Motor neuron (in vitro differentiated cells): ENCODE results near the gene NKD2. TPM values are rescaled to one million over a fixed set of nuclear protein-coding genes. Genes with fewer than 3 reads are reported as not detected.
"Not testable (repeated sequence)": the region's sequence is repeated elsewhere in the genome, so short reads cannot be mapped to it uniquely, and the experiment has no call there.

ENCODE experiments used
- ATAC-seq, 8 experiments: fragments of 200-7000 bp; cut with Tn5 transposase; replicated peaks in 6 of 8; 2 replicates each; pipeline ENCODE4 v1.8.0; 2021; ENCODE audit warnings: mild to moderate bottlenecking in 8 of 8, moderate library complexity in 8 of 8
- H3K27ac ChIP-seq, 2 donors: fragments of 250-450 bp; sonication (Bioruptor Pico); 2 replicates each; pipeline ENCODE4 v1.9.0; 2021; ENCODE audit warnings: antibody characterized with exemption in 2 of 2, mild to moderate bottlenecking in 2 of 2, moderate library complexity in 1 of 2
- H3K4me1 ChIP-seq, 2 donors: fragments of 250-450 bp; sonication (Bioruptor Pico); replicated peaks in 1 of 2; 2 replicates each; pipeline ENCODE4 v1.6.1; 2021; ENCODE audit warnings: antibody characterized with exemption in 2 of 2, mild to moderate bottlenecking in 2 of 2, moderate library complexity in 1 of 2
- H3K4me3 ChIP-seq, 5 donors: fragments of 250-450 bp; sonication (Bioruptor Pico); 2 replicates each; pipeline ENCODE4 v1.9.0; 2021; ENCODE audit warnings: antibody characterized with exemption in 5 of 5, mild to moderate bottlenecking in 5 of 5, moderate library complexity in 4 of 5
- WGBS, 10 experiments: fragments of 450-650 bp; shearing (Covaris generic); methylation state at CpG; one replicate each; pipeline ENCODE4 v1.0.0; 2022; 5-methylcytosine and 5-hydroxymethylcytosine counted together
- in situ Hi-C, 9 experiments: fragments of 400-800 bp; cut with MboI; loops; one replicate each; pipeline ENCODE4 v1.15.0; 2021; ENCODE audit warnings: low sequenced_read_pairs in 9 of 9, low pct_unique_long_range_greater_than_20kb in 2 of 9; ENCODE audit not compliant: unreplicated experiment in 9 of 9
- total RNA-seq, 8 experiments: library from RNA; unstranded; fragments of 300-600 nt; gene quantifications; 2 replicates each; pipeline versions ENCODE4 v1.2.3 to v1.2.4, GENCODE V29; 2022

Gene NKD2
- total RNA-seq, 8 experiments from 2014 or later, result 0.41 to 19.2 (median 6.8) TPM; not detected in 1

DNA sequence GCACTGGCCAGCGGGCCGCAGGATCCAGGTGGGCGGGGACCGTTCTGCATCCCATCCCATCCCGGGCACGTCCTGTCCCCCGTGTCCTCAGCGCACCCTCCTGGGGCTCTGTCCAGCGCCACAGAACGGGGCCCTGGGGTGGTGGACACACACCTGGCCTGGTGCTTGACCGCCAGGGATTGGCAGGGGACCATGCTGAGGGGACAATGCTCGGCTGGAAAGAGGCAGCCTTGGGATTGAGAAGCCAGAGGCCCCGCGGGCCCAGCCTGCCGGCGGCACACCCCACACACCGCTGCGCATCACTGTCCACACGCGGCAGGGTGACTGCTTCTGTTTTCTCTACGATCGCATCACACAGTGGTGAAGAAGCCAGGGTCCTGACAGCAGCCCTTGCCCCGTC lies 70.2 kb downstream of the NKD2 start:
- no peak overlapping the region for H3K4me3 ChIP-seq
- 100% methylated on average over 7 of the region's 23 CpGs; no CpG with 5 or more reads in 9 of the 10 experiments for WGBS, 10 experiments
- in situ Hi-C loops, result no loop called here
- H3K27ac ChIP-seq, result no peak overlapping the region
- no peak for ATAC-seq
- no peaks in the 10 kb centered on the region for H3K4me1 ChIP-seq

DNA sequence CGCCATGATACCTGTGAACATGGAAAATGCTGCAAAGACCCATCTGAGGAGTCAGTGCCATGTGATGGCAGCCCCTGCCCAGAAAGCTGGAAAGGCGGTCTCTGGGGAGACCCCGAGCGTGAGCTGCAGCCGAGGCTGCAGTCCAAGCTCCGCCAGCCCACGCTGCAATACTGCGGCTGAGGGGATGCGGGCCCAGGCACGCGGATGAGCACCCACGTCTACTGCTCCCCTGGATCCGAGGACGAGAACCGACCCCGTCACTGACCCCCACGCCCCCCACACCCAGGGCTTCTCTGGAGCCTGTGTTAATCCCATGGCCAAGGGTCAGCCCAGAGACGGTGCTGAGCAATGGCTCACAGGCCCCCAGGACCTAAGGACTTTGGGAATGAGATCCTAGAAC lies 70.9 kb downstream of the NKD2 start:
- Histone ChIP-seq H3K4me1 (no peaks in the 10 kb centered on the region), H3K27ac (no peak overlapping the region), H3K4me3 (no peak overlapping the region)
- WGBS, 10 experiments, result 90% methylated on average over 2 of the region's 18 CpGs; no CpG with 5 or more reads in 9 of the 10 experiments
- peak in 1 of 8 experiments; percentile 18 for ATAC-seq
- in situ Hi-C loops, result no loop called here

DNA sequence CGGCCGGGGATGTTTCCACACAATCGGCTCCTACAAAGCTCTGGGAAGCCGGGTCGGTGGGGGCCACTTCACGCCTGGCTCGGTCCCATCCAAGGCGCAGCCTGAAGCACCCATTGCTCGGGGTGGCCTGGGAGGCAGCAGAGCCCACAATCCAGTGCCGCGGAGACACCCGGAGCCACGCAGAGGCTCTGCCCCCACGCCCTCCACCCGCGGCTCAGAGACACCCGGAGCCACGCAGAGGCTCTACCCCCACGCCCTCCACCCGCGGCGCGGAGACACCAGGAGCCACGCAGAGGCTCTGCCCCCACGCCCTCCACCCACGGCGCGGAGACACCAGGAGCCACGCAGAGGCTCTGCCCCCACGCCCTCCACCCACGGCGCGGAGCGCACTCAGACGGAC lies 71.4 kb downstream of the NKD2 start:
- ATAC-seq, result peak in 1 of 8 experiments; percentile 4
- in situ Hi-C loops, result no loop called here
- H3K4me1 ChIP-seq, result no peaks in the 10 kb centered on the region
- H3K4me3 ChIP-seq, result no peak overlapping the region
- H3K27ac ChIP-seq, result no peak overlapping the region
- WGBS, 10 experiments, result 100% methylated on average over 1 of the region's 35 CpGs; no CpG with 5 or more reads in 9 of the 10 experiments

DNA sequence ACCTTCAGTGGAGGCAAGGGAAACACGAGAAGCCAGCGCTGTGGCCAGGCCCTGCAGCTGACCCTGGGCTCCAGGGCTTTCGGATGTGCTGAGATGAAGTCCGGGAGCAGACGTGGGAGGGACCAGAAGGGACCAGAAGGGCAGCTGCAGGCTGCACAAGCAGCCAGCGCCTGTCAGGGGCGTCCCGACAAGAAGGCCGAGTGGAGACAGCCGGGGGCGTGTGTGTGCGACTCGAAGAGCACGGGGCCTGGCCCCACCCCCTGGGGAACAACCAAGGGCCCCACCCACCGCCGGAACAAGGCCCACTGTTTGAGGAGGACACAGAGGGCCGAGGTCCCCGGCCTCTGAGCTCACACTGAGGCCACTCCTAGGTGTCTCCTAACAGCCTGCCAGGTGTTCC lies 71.8 kb downstream of the NKD2 start:
- Histone ChIP-seq H3K4me3 (no peak overlapping the region), H3K4me1 (no peaks in the 10 kb centered on the region), H3K27ac (no peak overlapping the region)
- peak in 4 of 8 experiments; percentile 33 to 65 (median 53) for ATAC-seq
- in situ Hi-C loops, result no loop called here
- WGBS, 10 experiments, result 68 to 80% methylated on average over 1 to 5 of the region's 18 CpGs; no CpG with 5 or more reads in 8 of the 10 experiments

DNA sequence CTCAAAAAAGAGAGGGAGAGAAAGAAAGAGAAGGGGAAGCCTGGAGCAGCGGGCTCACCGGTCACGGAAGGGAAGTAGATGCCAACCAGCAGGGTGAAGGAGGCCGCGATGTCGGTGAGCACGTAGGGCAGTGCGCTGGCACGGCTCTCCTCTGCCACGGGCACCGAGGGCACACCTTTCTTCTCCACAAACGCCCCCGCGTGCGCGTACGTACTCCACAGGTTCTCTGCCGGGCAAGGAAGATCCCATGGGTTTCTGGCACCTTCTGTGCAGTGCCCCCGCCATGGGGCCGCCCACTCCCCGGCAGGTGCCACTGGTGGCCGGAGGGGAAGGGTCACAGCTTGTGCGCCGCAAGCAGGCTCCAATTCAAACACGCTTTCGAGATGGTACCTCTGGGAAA lies 72.9 kb downstream of the NKD2 start:
- no peaks in the 10 kb centered on the region for H3K4me1 ChIP-seq
- no peak for ATAC-seq
- in situ Hi-C loops, result no loop called here

DNA sequence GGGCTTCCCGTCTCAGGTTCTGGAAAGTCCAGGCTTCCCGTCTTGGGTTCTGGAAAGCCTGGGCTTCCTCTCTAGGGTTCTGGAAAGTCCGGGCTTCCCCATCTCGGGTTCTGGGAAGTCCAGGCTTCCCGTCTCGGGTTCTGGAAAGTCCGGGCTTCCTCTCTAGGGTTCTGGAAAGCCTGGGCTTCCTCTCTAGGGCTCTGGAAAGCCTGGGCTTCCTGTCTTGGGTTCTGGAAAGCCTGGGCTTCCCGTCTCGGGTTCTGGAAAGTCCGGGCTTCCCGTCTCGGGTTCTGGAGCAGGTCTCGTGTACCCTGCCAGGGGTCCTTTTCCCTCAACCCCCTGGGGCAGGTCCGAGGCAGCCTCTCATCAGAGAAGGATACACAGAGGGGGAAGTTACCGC lies 74.4 kb downstream of the NKD2 start:
- 0 to 97% methylated on average over 1 to 6 of the region's 15 CpGs; no CpG with 5 or more reads in 8 of the 10 experiments for WGBS, 10 experiments
- in situ Hi-C loops, ATAC-seq: not testable (repeated sequence)

More for the DNA sequence above, 72.9 kb downstream of the NKD2 start:
- H3K27ac ChIP-seq, result no peak overlapping the region
- 83 to 100% (median 93%) methylated on average over 2 to 20 of the region's 26 CpGs; no CpG with 5 or more reads in 4 of the 10 experiments for WGBS, 10 experiments
- no peak overlapping the region for H3K4me3 ChIP-seq

DNA sequence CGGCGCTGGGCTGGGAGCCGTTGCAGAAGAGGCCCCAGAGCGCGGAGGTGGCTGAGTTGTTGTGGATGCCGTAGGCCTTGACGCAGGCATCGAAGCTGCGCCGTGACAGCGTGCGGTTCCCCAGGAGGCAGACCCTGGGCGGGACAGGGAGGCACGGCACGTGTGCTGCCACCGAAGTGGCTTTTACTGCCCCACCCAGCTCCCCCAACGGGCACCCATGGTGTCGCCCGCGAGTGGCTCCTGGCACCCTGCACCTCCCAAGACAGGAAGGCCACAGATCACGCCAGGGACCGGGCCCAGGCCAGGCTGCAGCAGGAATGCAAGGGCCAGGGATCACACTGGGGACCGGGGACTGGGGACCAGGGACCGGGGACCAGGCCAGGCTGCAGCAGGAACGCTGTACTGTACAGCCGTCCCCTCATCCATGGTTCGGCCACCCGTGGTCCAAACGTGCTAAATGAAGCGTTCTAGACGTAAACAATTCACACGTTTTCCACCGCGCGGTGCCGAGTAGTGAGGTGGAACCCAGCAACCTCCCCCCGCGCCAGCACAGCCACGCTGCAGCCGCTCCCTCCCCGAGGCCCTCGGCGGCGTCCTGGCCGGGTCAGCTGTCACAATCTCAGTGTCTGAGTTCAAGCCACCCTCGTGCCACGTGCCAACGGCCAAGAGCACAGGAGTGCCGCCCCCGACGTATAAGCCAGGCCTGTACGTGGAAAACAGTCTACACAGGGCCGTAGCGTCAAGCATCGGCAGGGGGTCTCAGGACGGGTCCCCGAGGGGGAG lies 75.4 kb downstream of the NKD2 start:
- no peak for ATAC-seq
- WGBS, 10 experiments, result 27 to 100% (median 90%) methylated on average over 1 to 8 of the region's 57 CpGs; no CpG with 5 or more reads in 5 of the 10 experiments
- H3K4me1 ChIP-seq, result no peaks in the 10 kb centered on the region
- no peak overlapping the region for H3K4me3 ChIP-seq
- no peak overlapping the region for H3K27ac ChIP-seq
- in situ Hi-C loops, result no loop called here

More for the DNA sequence above, 74.4 kb downstream of the NKD2 start:
- not testable (repeated sequence) for H3K27ac ChIP-seq, H3K4me1 ChIP-seq, H3K4me3 ChIP-seq

DNA sequence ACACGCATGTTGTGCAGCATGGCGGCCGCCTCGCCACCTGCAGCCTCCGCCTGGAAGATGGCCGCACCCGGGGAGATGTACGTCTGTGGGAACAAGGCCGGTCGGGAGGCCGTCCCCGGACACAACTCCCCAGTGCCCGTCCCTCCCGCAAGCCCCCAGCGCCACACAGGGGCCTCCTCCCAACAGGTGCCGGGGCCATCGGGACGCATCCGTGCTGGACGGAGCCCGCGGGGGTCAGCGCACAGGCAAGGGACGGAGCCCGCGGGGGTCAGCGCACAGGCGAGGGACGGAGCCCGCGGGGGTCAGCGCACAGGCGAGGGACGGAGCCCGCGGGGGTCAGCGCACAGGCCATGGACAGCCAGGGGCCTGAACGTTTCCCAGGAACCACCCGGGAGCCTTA lies 76.8 kb downstream of the NKD2 start:
- Histone ChIP-seq H3K27ac (no peak overlapping the region), H3K4me1 (no peaks in the 10 kb centered on the region), H3K4me3 (no peak overlapping the region)
- in situ Hi-C loops, result no loop called here
- ATAC-seq, result no peak
- 60 to 100% (median 100%) methylated on average over 1 to 4 of the region's 39 CpGs; no CpG with 5 or more reads in 7 of the 10 experiments for WGBS, 10 experiments

DNA sequence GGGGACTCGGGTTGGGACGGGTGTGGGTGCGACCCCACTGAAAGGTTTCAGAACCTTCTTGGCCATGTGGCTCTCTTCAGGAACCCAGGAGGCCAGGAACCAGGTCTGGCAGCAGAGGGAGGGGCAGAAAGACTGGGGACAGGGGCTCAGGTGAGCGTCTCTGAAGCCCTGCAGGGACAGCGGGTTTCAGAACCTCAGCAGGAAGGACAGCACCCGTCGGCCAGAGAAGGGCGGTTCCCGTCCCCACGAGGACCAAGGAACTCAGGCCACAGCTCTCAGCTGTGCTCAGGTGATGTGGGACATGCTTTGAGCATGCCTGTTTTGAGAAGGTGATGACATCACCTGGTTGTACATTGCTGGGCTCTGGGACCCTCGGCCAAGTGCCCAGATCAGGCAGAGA lies 77.5 kb downstream of the NKD2 start:
- H3K4me1 ChIP-seq, result no peaks in the 10 kb centered on the region
- WGBS, 10 experiments, result 100% methylated on average over 1 to 3 of the region's 11 CpGs; no CpG with 5 or more reads in 6 of the 10 experiments
- in situ Hi-C loops, result no loop called here
- ATAC-seq, result no peak
- no peak overlapping the region for H3K27ac ChIP-seq
- H3K4me3 ChIP-seq, result no peak overlapping the region

DNA sequence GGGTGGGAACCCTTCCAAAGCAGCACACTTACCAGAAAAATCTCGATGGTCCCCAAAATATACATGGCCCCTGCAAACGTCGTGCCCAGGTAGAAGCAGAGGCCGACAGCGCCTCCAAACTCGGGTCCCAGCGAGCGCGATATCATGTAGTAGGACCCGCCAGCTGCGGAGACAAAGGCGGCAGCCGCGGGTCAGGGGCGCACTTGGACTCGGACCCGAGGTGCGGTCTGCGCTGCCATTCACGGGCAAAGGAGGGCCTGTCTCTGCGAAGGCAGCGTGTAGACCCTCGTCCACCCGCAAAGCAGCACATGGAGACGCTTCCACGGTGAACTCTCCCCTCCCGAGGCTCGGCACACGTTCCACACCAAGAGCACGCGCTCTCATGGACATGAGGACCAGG lies 78.3 kb downstream of the NKD2 start:
- Histone ChIP-seq H3K4me1 (no peaks in the 10 kb centered on the region), H3K4me3 (no peak overlapping the region), H3K27ac (no peak overlapping the region)
- ATAC-seq, result no peak
- in situ Hi-C loops, result no loop called here
- 85 to 97% (median 91%) methylated on average over 4 to 25 of the region's 31 CpGs; no CpG with 5 or more reads in 5 of the 10 experiments for WGBS, 10 experiments

DNA sequence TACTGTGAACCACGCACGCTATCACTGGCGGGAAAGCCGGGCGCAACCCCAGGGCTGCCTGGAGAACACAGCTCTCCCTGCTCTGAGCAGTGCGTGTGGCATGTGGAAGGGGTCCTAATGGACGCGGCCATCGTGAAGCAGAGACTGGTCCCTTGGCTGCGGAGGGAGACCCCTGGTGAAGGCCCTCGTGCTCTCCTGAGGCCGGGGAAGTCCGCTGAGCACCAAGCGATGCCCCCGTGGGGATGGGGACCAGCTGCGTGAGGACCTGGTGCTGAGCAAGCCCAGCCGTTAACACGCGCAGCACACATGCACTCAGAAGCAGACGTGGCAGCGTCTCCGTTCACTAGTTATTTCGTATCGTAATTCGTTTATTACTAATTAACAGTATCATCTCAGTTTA lies 78.8 kb downstream of the NKD2 start:
- 80 to 96% (median 91%) methylated on average over 3 to 13 of the region's 25 CpGs; no CpG with 5 or more reads in 3 of the 10 experiments for WGBS, 10 experiments
- H3K27ac ChIP-seq, result no peak overlapping the region
- H3K4me1 ChIP-seq, result no peaks in the 10 kb centered on the region
- in situ Hi-C loops, result no loop called here
- H3K4me3 ChIP-seq, result no peak overlapping the region
- no peak for ATAC-seq

DNA sequence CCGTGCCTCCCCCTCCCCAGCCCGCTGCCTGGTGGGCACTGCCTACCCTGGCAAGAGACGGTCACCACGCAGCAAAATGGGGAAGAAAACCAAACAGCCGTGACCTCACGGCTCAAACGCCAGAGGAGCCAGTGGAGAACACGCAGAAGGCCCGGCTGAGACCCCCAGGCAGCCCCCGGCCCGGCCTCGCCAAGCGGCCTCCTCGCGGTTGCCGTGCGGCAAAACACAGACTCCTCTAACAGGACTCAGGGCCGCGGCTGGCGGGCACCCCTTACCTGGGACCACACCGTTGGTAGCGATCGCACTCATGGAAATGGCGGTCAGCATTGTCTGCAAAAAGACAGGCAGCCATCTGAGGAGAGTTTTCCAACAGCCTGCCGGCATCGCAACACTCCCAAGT lies 79.4 kb downstream of the NKD2 start:
- H3K4me3 ChIP-seq, result no peak overlapping the region
- in situ Hi-C loops, result no loop called here
- no peaks in the 10 kb centered on the region for H3K4me1 ChIP-seq
- 83 to 96% methylated on average over 5 to 9 of the region's 26 CpGs; no CpG with 5 or more reads in 8 of the 10 experiments for WGBS, 10 experiments
- H3K27ac ChIP-seq, result no peak overlapping the region
- ATAC-seq, result no peak
